Measurements from ENCODE around the gene NOG.

DNA sequence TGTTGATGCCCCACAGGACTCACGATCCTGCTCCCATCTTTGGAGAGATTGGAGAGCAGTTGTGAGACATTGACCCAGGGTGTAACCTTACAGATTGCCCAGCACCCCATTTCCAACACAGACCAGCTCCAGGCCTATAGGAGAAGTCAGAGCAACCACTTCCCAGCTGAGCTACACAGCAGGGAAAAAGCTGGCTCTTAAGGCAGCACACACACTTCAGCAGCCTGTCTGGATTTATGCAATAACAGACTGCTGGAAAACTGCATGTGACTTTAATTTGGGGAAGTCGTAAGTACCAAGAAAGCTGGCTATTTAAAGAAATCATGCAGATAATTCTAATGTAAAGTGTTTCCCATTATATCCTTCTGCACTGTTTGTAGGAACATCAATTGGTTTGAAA lies 30.8 kb downstream of the NOG start:
- TF ChIP-seq, protein P1, sequence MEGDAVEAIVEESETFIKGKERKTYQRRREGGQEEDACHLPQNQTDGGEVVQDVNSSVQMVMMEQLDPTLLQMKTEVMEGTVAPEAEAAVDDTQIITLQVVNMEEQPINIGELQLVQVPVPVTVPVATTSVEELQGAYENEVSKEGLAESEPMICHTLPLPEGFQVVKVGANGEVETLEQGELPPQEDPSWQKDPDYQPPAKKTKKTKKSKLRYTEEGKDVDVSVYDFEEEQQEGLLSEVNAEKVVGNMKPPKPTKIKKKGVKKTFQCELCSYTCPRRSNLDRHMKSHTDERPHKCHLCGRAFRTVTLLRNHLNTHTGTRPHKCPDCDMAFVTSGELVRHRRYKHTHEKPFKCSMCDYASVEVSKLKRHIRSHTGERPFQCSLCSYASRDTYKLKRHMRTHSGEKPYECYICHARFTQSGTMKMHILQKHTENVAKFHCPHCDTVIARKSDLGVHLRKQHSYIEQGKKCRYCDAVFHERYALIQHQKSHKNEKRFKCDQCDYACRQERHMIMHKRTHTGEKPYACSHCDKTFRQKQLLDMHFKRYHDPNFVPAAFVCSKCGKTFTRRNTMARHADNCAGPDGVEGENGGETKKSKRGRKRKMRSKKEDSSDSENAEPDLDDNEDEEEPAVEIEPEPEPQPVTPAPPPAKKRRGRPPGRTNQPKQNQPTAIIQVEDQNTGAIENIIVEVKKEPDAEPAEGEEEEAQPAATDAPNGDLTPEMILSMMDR (IDR thresholded peaks at IDR 0.05) = no peak
- TF ChIP-seq POLR2A (IDR thresholded peaks at IDR 0.05) (no peak), POLR2AphosphoS5 (IDR thresholded peaks at IDR 0.05) (no peak)

Measured in prostate gland (tissue), 2 donors.